GM23338 (cell line): ENCODE results near the gene ARHGAP27. TPM values are rescaled to one million over a fixed set of nuclear protein-coding genes. Genes with fewer than 3 reads are reported as not detected.
A peak's percentile ranks its signal among the peaks of the same experiment; 100 is the strongest.

Experiments used
- ATAC-seq: fragments of 200-7000 bp; cut with Tn5 transposase; 3 replicates; pipeline ENCODE4 v1.9.1; 2020
- DNase-seq: peaks from one replicate; pipeline ENCODE4 v3.0.0-alpha.2; 2015; ENCODE audit warnings: low spot score
- H2AFZ ChIP-seq: fragments of 200-600 bp; sonication (generic); 2 replicates; pipeline ENCODE4 v1.8.0; 2016; ENCODE audit warnings: antibody characterized with exemption, mild to moderate bottlenecking, moderate library complexity
- H3F3A ChIP-seq: fragments of 200-600 bp; sonication (generic); replicated peaks from 2 replicates; pipeline ENCODE4 v1.8.0; 2017; ENCODE audit warnings: antibody characterized with exemption, mixed run types, low read depth
- H3K27ac ChIP-seq: fragments of 200-600 bp; sonication (generic); 2 replicates; pipeline ENCODE4 v1.6.1; 2016; ENCODE audit warnings: low read depth
- H3K27me3 ChIP-seq: fragments of 200-600 bp; sonication (generic); 2 replicates; pipeline ENCODE4 v1.8.0; 2016; ENCODE audit warnings: mild to moderate bottlenecking, mixed run types, moderate library complexity; ENCODE audit not compliant: insufficient read depth
- H3K36me3 ChIP-seq: fragments of 200-600 bp; sonication (generic); 2 replicates; pipeline ENCODE4 v1.8.0; 2016; ENCODE audit warnings: mild to moderate bottlenecking; ENCODE audit not compliant: insufficient read depth
- H3K4me1 ChIP-seq: fragments of 200-600 bp; sonication (generic); 2 replicates; pipeline ENCODE4 v1.8.0; 2016; ENCODE audit warnings: mild to moderate bottlenecking, moderate library complexity; ENCODE audit not compliant: insufficient read depth
- H3K4me2 ChIP-seq: fragments of 200-600 bp; sonication (generic); 2 replicates; pipeline ENCODE4 v1.7.1; 2017; ENCODE audit warnings: mixed run types
- H3K4me3 ChIP-seq: fragments of 200-600 bp; sonication (generic); 2 replicates; pipeline ENCODE4 v1.6.1; 2016; ENCODE audit warnings: mixed run types
- H3K79me2 ChIP-seq: fragments of 200-600 bp; sonication (generic); replicated peaks from 2 replicates; pipeline ENCODE4 v1.8.0; 2017; ENCODE audit warnings: mild to moderate bottlenecking; ENCODE audit not compliant: insufficient read depth
- H3K9me2 ChIP-seq: fragments of 200-600 bp; sonication (generic); 2 replicates; pipeline ENCODE4 v1.8.0; 2017; ENCODE audit not compliant: insufficient read depth
- H4K20me1 ChIP-seq: fragments of 200-600 bp; sonication (generic); replicated peaks from 2 replicates; pipeline ENCODE4 v1.8.0; 2017; ENCODE audit warnings: mild to moderate bottlenecking; ENCODE audit not compliant: insufficient read depth
- H3K27ac Mint-ChIP-seq: 2 replicates; pipeline ENCODE4 v1.8.0; 2020; ENCODE audit warnings: inconsistent platforms, mild to moderate bottlenecking, moderate library complexity, mixed read lengths
- H3K27me3 Mint-ChIP-seq: 3 replicates; pipeline ENCODE4 v1.8.0; 2022; ENCODE audit warnings: low read depth, mild to moderate bottlenecking, moderate library complexity, mixed read lengths, inconsistent platforms; ENCODE audit not compliant: insufficient read depth, poor library complexity
- H3K36me3 Mint-ChIP-seq: 3 replicates; pipeline ENCODE4 v1.8.0; 2021; ENCODE audit warnings: low read depth, mild to moderate bottlenecking, inconsistent platforms, moderate library complexity, mixed read lengths
- H3K4me1 Mint-ChIP-seq: 3 replicates; pipeline ENCODE4 v1.8.0; 2020; ENCODE audit warnings: mild to moderate bottlenecking, inconsistent platforms, mixed read lengths
- H3K4me3 Mint-ChIP-seq: 3 replicates; pipeline ENCODE4 v1.8.0; 2021; ENCODE audit warnings: moderate library complexity, mild to moderate bottlenecking, inconsistent platforms, mixed read lengths
- H3K9me3 Mint-ChIP-seq: 3 replicates; pipeline ENCODE4 v1.8.0; 2020; ENCODE audit warnings: moderate library complexity, mild to moderate bottlenecking, inconsistent platforms, mixed read lengths
- CREB1 ChIP-seq: fragments of 250-450 bp; sonication (Bioruptor Pico); IDR thresholded peaks from 2 replicates; pipeline ENCODE4 v1.5.0; 2020; ENCODE audit warnings: low read depth, mild to moderate bottlenecking, moderate library complexity
- EZH2phosphoT487 ChIP-seq: fragments of 200-600 bp; sonication (generic); IDR thresholded peaks from one replicate; pipeline ENCODE4 v1.8.1; 2018; ENCODE audit warnings: antibody characterized with exemption; ENCODE audit not compliant: unreplicated experiment
- JUNB ChIP-seq: IDR thresholded peaks from one replicate; pipeline ENCODE4 v1.6.1; 2016; ENCODE audit warnings: antibody characterized with exemption; ENCODE audit not compliant: unreplicated experiment
- NANOG ChIP-seq: IDR thresholded peaks from 2 replicates; pipeline ENCODE4 v1.6.1; 2016; ENCODE audit warnings: antibody characterized with exemption, borderline replicate concordance
- POLR2AphosphoS5 ChIP-seq: IDR thresholded peaks from 2 replicates; pipeline ENCODE4 v1.6.1; 2016; ENCODE audit warnings: antibody characterized with exemption, low read depth
- STAT1 ChIP-seq: IDR thresholded peaks from one replicate; pipeline ENCODE4 v1.6.1; 2016; ENCODE audit warnings: antibody characterized with exemption; ENCODE audit not compliant: unreplicated experiment
- ZNF114 ChIP-seq: fragments of 250-450 bp; sonication (Bioruptor Pico); IDR thresholded peaks from 2 replicates; pipeline ENCODE4 v1.5.0; 2020; ENCODE audit warnings: mild to moderate bottlenecking, moderate library complexity
- ZNF331 ChIP-seq: fragments of 250-450 bp; sonication (Bioruptor Pico); IDR thresholded peaks from 2 replicates; pipeline ENCODE4 v1.5.0; 2020; ENCODE audit warnings: low read depth, mild to moderate bottlenecking, moderate library complexity
- polyA plus RNA-seq: library from polyadenylated mRNA; unstranded; fragments of >200 nt; fragmentation: Nextera tagmentation; extraction: Ambion mirVana; gene quantifications from 2 replicates; pipeline ENCODE4 v1.2.1, GENCODE V29; 2016
- total RNA-seq: library from RNA; depleted of rRNA; stranded (reverse); fragments of >200 nt; shearing (Covaris generic); gene quantifications from 2 replicates; pipeline ENCODE4 v1.2.3, GENCODE V29; 2014
- TF ChIP-seq, protein P1 (sequence below): IDR thresholded peaks from one replicate; pipeline ENCODE4 v1.6.1; 2018; ENCODE audit warnings: antibody characterized with exemption; ENCODE audit not compliant: unreplicated experiment
- TF ChIP-seq, protein P2 (sequence below), 2 experiments: fragments of 200-600 bp in 1 of 2; sonication (generic) in 1 of 2; conservative IDR thresholded peaks; 2 replicates each; pipeline versions ENCODE4 v1.5.1 to v1.6.1; 2016 to 2017; ENCODE audit warnings: antibody characterized with exemption in 2 of 2, low read depth in 2 of 2, mild to moderate bottlenecking in 2 of 2, moderate library complexity in 1 of 2
- TF ChIP-seq, protein P3 (sequence below): fragments of 250-450 bp; sonication (Bioruptor Pico); IDR thresholded peaks from 2 replicates; pipeline ENCODE4 v1.5.0; 2020; ENCODE audit warnings: mild to moderate bottlenecking, moderate library complexity

ARHGAP27 gene
- total and polyA plus RNA-seq, 2 experiments from 2014 or later, result 5.9 to 17.7 TPM

DNA sequence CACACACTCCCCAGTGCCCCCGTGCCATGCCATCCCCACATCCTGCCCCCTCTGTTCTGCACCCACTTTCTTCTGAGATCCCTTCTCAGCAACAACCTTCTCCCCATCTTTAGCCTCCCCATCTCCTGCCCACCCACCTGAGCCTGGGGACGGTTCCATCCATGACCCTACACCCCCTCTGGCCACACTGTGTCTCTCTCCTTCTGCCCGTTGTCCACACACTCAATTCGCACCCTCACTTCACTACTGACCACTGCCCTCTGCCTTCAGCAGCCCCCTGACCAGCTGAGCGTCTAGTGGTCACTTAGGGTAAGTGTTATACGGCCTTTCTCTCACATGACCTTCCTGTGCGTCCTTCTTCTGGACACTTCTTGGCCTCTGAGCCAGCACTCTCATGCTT is 6.1 kb downstream of the ARHGAP27 start:
- Histone ChIP-seq H3K36me3 (no peaks in the 10 kb centered on the region), H3K4me3 (no peak overlapping the region), H2AFZ (no peak overlapping the region), H3K27ac (no peak overlapping the region), H3K4me2 (no peak overlapping the region), H3K79me2 (no peaks in the 10 kb centered on the region; the same call in 1 of the 2 replicates), H3K9me2 (no peaks in the 10 kb centered on the region), H3K27me3 (peaks cover 32% of the 10 kb centered on the region), H3K4me1 (peaks cover 21% of the 10 kb centered on the region), H4K20me1 (no peaks in the 10 kb centered on the region), H3F3A (peaks cover 29% of the 10 kb centered on the region)
- no peak overlapping the region for H3K27ac Mint-ChIP-seq
- ATAC-seq, result no peak
- TF ChIP-seq NANOG, result no peak
- TF ChIP-seq ZNF114, result no peak
- no peak for TF ChIP-seq EZH2phosphoT487
- TF ChIP-seq, protein P1, sequence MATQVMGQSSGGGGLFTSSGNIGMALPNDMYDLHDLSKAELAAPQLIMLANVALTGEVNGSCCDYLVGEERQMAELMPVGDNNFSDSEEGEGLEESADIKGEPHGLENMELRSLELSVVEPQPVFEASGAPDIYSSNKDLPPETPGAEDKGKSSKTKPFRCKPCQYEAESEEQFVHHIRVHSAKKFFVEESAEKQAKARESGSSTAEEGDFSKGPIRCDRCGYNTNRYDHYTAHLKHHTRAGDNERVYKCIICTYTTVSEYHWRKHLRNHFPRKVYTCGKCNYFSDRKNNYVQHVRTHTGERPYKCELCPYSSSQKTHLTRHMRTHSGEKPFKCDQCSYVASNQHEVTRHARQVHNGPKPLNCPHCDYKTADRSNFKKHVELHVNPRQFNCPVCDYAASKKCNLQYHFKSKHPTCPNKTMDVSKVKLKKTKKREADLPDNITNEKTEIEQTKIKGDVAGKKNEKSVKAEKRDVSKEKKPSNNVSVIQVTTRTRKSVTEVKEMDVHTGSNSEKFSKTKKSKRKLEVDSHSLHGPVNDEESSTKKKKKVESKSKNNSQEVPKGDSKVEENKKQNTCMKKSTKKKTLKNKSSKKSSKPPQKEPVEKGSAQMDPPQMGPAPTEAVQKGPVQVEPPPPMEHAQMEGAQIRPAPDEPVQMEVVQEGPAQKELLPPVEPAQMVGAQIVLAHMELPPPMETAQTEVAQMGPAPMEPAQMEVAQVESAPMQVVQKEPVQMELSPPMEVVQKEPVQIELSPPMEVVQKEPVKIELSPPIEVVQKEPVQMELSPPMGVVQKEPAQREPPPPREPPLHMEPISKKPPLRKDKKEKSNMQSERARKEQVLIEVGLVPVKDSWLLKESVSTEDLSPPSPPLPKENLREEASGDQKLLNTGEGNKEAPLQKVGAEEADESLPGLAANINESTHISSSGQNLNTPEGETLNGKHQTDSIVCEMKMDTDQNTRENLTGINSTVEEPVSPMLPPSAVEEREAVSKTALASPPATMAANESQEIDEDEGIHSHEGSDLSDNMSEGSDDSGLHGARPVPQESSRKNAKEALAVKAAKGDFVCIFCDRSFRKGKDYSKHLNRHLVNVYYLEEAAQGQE, result no peak
- TF ChIP-seq ZNF331 (CRISPR knock-in tag), result no peak
- H3K4me3 Mint-ChIP-seq, result no peak overlapping the region; the same call in 2 of the 3 replicates
- H3K9me3 Mint-ChIP-seq, result peaks cover 6% of the 10 kb centered on the region
- peaks cover 38% of the 10 kb centered on the region for H3K27me3 Mint-ChIP-seq
- DNase-seq, result no peak
- H3K36me3 Mint-ChIP-seq, result peaks cover 12% of the 10 kb centered on the region
- peaks cover 44% of the 10 kb centered on the region for H3K4me1 Mint-ChIP-seq

DNA sequence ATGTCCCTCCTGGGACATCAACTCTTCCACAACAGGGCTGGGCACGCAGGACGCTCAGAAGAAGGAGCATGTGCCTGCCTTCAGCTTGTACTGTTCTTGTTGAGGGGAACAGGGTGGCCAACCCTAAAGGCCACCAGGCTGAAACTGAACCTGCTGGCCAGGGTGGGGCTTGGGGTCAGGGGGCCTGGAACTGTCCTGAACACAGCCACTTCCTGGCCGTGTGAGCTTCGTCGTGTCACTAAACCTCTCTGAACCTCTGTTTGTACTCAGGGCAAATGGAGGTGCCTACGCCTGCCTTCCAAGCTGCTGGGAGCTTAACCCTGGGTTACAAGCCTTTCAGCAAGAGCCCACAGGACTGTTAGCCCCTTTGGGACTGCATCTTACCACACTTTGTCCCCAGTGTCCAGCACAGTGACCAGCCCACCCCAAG is 6.7 kb downstream of the ARHGAP27 start:
- peaks cover 44% of the 10 kb centered on the region for H3K4me1 Mint-ChIP-seq
- H3F3A ChIP-seq, result peaks cover 29% of the 10 kb centered on the region
- no peaks in the 10 kb centered on the region for H3K36me3 ChIP-seq
- H2AFZ ChIP-seq, result no peak overlapping the region
- no peak for ATAC-seq
- H3K4me1 ChIP-seq, result peaks cover 21% of the 10 kb centered on the region
- no peaks in the 10 kb centered on the region; the same call in 1 of the 2 replicates for H3K79me2 ChIP-seq
- no peak overlapping the region for H3K4me3 ChIP-seq
- H3K4me2 ChIP-seq, result peak overlapping the region; percentile 38; the same call in 1 of the 2 replicates
- peaks cover 29% of the 10 kb centered on the region for H3K27me3 ChIP-seq
- no peak overlapping the region for H3K27ac ChIP-seq
- TF ChIP-seq CREB1 (CRISPR knock-in tag), result no peak
- TF ChIP-seq STAT1, result no peak
- TF ChIP-seq NANOG, result no peak
- TF ChIP-seq ZNF114, result no peak
- no peak for TF ChIP-seq ZNF331 (CRISPR knock-in tag)
- TF ChIP-seq EZH2phosphoT487, result no peak
- TF ChIP-seq, protein P2, sequence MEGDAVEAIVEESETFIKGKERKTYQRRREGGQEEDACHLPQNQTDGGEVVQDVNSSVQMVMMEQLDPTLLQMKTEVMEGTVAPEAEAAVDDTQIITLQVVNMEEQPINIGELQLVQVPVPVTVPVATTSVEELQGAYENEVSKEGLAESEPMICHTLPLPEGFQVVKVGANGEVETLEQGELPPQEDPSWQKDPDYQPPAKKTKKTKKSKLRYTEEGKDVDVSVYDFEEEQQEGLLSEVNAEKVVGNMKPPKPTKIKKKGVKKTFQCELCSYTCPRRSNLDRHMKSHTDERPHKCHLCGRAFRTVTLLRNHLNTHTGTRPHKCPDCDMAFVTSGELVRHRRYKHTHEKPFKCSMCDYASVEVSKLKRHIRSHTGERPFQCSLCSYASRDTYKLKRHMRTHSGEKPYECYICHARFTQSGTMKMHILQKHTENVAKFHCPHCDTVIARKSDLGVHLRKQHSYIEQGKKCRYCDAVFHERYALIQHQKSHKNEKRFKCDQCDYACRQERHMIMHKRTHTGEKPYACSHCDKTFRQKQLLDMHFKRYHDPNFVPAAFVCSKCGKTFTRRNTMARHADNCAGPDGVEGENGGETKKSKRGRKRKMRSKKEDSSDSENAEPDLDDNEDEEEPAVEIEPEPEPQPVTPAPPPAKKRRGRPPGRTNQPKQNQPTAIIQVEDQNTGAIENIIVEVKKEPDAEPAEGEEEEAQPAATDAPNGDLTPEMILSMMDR (conservative IDR thresholded peaks at IDR 0.05; ENCODE audit: low read depth in 2 of 2), result no peak
- TF ChIP-seq JUNB, result no peak
- no peak for TF ChIP-seq POLR2AphosphoS5
- TF ChIP-seq, protein P3, sequence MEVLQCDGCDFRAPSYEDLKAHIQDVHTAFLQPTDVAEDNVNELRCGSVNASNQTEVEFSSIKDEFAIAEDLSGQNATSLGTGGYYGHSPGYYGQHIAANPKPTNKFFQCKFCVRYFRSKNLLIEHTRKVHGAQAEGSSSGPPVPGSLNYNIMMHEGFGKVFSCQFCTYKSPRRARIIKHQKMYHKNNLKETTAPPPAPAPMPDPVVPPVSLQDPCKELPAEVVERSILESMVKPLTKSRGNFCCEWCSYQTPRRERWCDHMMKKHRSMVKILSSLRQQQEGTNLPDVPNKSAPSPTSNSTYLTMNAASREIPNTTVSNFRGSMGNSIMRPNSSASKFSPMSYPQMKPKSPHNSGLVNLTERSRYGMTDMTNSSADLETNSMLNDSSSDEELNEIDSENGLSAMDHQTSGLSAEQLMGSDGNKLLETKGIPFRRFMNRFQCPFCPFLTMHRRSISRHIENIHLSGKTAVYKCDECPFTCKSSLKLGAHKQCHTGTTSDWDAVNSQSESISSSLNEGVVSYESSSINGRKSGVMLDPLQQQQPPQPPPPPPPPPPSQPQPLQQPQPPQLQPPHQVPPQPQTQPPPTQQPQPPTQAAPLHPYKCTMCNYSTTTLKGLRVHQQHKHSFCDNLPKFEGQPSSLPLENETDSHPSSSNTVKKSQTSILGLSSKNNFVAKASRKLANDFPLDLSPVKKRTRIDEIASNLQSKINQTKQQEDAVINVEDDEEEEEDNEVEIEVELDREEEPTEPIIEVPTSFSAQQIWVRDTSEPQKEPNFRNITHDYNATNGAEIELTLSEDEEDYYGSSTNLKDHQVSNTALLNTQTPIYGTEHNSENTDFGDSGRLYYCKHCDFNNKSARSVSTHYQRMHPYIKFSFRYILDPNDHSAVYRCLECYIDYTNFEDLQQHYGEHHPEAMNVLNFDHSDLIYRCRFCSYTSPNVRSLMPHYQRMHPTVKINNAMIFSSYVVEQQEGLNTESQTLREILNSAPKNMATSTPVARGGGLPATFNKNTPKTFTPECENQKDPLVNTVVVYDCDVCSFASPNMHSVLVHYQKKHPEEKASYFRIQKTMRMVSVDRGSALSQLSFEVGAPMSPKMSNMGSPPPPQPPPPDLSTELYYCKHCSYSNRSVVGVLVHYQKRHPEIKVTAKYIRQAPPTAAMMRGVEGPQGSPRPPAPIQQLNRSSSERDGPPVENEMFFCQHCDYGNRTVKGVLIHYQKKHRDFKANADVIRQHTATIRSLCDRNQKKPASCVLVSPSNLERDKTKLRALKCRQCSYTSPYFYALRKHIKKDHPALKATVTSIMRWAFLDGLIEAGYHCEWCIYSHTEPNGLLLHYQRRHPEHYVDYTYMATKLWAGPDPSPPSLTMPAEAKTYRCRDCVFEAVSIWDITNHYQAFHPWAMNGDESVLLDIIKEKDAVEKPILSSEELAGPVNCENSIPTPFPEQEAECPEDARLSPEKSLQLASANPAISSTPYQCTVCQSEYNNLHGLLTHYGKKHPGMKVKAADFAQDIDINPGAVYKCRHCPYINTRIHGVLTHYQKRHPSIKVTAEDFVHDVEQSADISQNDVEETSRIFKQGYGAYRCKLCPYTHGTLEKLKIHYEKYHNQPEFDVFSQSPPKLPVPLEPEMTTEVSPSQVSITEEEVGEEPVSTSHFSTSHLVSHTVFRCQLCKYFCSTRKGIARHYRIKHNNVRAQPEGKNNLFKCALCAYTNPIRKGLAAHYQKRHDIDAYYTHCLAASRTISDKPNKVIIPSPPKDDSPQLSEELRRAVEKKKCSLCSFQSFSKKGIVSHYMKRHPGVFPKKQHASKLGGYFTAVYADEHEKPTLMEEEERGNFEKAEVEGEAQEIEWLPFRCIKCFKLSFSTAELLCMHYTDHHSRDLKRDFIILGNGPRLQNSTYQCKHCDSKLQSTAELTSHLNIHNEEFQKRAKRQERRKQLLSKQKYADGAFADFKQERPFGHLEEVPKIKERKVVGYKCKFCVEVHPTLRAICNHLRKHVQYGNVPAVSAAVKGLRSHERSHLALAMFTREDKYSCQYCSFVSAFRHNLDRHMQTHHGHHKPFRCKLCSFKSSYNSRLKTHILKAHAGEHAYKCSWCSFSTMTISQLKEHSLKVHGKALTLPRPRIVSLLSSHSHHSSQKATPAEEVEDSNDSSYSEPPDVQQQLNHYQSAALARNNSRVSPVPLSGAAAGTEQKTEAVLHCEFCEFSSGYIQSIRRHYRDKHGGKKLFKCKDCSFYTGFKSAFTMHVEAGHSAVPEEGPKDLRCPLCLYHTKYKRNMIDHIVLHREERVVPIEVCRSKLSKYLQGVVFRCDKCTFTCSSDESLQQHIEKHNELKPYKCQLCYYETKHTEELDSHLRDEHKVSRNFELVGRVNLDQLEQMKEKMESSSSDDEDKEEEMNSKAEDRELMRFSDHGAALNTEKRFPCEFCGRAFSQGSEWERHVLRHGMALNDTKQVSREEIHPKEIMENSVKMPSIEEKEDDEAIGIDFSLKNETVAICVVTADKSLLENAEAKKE, result no peak
- H3K27ac Mint-ChIP-seq, result no peak overlapping the region
- peaks cover 6% of the 10 kb centered on the region for H3K9me3 Mint-ChIP-seq
- H3K9me2 ChIP-seq, result no peaks in the 10 kb centered on the region
- peaks cover 12% of the 10 kb centered on the region for H3K36me3 Mint-ChIP-seq
- no peak for DNase-seq
- peaks cover 34% of the 10 kb centered on the region for H3K27me3 Mint-ChIP-seq
- peak overlapping the region; percentile 76 for H3K4me3 Mint-ChIP-seq
- H4K20me1 ChIP-seq, result no peaks in the 10 kb centered on the region
